Cardiac fibroblast (primary cell): ENCODE results near the gene RFT1.

Experiments used
- DNase-seq, 2 donors: peaks; one replicate each; pipeline versions ENCODE4 v3.0.0 to v3.0.0-alpha.2; 2010; ENCODE audit warnings: low read depth in 2 of 2
- H3K4me3 ChIP-seq, 2 donors: replicated peaks in 1 of 2; 1 replicate in 1 of 2; 2 replicates in 1 of 2; pipeline ENCODE4 v1.5.1; 2011; ENCODE audit warnings: low read depth in 2 of 2, low read length in 2 of 2, mild to moderate bottlenecking in 2 of 2, moderate library complexity in 1 of 2
- CTCF ChIP-seq: IDR thresholded peaks from one replicate; pipeline ENCODE4 v1.5.1; 2011; ENCODE audit warnings: low read depth, mild to moderate bottlenecking, low read length, inconsistent platforms

RFT1 gene

GRCh38 chr3:53157974-53158580, 27.8 kb upstream of the RFT1 start:
- no peak overlapping the region for H3K4me3 ChIP-seq
- no peak for DNase-seq
- TF ChIP-seq CTCF = no peak

DNA sequence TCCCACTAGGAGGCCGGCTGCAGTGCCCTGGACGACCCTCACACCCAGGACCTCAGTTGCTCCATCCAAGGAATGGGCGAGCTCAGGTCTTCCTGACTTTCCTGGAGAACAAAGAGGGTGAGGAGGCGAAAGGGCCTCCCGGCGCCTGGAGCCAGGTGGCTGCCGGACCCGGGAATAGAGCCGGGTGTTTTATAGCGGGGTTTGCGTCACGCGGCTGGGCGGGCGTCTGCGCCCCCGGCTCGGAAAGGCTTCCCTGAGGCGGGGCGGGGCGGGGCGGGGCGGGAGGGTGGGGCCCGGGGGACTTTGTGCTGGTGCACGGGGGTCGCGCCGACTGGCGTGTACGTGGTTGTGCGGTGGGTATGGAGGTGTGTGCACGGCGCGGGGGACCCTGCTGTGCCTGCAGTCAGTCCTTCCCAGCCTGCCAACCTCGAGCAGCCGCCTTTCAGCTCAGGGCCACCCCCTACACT, 26.2 kb upstream of the RFT1 start:
- peak in 1 of 2 donors; percentile 19 for DNase-seq
- no peak overlapping the region for H3K4me3 ChIP-seq
- no peak for TF ChIP-seq CTCF

DNA sequence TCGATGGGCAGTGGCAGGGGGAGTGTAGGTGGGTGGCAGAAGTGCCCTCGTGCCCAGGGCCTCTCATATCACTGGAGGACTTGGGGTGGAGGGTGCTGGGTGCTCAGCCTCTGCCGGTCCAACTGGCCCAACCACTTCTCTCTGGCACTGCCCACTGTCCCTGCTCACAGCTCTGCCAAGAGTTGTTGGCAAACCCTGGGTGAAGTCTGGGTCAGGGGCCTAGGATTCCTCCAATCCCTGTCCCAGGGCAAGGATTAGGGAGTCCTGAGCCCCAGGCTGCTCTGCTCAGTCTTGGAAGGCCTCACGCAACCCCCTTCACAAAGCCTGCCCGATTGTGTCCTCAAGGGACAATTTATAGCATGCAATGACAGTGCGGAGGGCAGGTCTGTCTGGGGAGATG, 25.5 kb upstream of the RFT1 start:
- DNase-seq = no peak
- TF ChIP-seq CTCF = no peak
- H3K4me3 ChIP-seq = no peak overlapping the region

DNA sequence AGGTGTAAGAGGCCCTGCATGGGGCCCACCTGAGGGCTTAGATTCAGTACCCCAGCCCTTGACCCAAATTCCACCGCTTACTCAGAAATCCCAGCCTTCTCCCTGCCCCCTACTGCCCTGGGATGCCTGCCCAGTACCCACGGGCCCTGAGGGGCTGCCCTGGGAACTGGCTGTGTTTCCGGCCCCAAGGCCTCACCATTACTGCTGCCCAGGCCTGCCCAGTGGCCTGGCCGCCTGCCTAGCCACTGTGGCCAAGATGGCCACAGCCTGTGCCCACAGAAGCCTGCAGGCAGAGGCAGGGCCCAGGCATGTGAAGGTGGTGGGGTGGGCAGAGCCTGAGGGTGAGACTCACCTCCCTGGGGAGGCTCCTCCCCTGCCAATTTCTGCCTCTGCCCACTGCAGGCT, 24.6 kb upstream of the RFT1 start:
- no peak for DNase-seq
- TF ChIP-seq CTCF = no peak
- H3K4me3 ChIP-seq = no peak overlapping the region

DNA sequence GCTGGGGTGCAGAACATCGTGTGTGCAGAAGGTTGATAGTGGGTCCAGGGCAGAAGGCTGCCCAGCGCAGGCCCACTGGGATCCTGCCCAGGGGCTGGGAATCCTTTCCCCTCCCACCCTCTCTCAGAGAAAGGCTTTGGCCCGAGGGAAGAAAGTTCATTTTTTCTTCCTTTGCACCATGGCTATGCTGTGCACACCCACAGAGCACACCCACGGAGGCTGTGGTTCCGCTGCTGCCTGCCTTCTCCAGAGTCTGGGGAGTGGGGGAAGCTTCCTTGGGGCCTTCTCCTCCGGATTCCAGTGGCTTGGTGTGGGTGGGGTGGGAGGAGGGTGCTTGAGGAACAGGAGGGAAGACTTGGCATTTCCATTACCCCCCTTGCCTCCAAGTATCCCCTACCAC, 23.7 kb upstream of the RFT1 start:
- no peak for TF ChIP-seq CTCF
- no peak for DNase-seq
- no peak overlapping the region for H3K4me3 ChIP-seq

DNA sequence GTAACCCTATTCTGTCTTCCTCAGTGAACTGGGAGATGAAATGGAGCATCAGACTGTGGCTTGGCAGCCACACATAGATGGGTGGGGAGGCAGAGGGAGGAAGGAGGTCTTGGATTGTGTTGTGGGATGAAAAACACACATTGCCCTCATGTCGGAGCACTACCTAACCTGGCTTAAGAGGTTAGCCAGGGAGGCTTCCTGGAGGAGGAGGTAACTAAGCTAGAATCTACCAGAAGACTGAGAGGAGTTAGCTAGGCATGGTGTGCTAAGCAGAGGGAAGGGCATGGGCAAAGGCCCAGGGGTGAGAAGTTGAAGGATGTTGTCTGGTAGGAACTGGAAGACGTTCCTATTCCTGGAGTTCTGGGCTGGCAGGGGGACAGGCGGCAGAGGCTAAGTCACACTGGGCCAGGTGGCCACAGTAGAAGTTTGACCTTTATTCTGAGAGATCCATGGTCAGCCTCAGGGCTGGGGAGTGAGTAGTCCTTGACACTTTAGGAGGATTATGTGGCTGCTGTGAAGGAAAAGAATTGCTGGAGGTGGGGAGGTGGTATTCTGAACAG, 23.1 kb upstream of the RFT1 start:
- no peak for DNase-seq
- no peak overlapping the region for H3K4me3 ChIP-seq
- TF ChIP-seq CTCF = no peak
